GM12878 (cell line): Measurements from ENCODE around the gene SSH3. TPM values are rescaled to one million over a fixed set of nuclear protein-coding genes. Genes with fewer than 3 reads are reported as not detected.

ENCODE experiments used
- ATAC-seq: fragments of 200-7000 bp; cut with Tn5 transposase; 3 replicates; pipeline ENCODE4 v1.9.1; 2020; ENCODE audit warnings: mild to moderate bottlenecking, moderate library complexity
- BruUV-seq: library from RNA; stranded (reverse); fragments of 400-500 nt; replicated peaks from 2 replicates; lab custom pipeline; 2021; lab: Mats Ljungman, UMichigan
- CTCF ChIA-PET: fragments of 300-600 bp; sonication (Branson Sonifier 250); formaldehyde crosslinking; extraction: SDS; loops from one replicate; lab custom pipeline; 2021; ENCODE audit warnings: inconsistent platforms; lab: Yijun Ruan, JAX
- POLR2A ChIA-PET: fragments of 350-600 bp; formaldehyde crosslinking; extraction: SDS; loops from one replicate; lab custom pipeline; 2021; ENCODE audit warnings: inconsistent platforms; lab: Charles Lee
- RAD21 ChIA-PET: fragments of 300-600 bp; sonication (Branson Sonifier 250); formaldehyde crosslinking; loops from one replicate; lab custom pipeline; 2023; ENCODE audit warnings: antibody characterized with exemption; ENCODE audit not compliant: unreplicated experiment; lab: Charles Lee
- SMC1A ChIA-PET: fragments of 300-600 bp; sonication (Branson Sonifier 250); formaldehyde crosslinking; loops from one replicate; lab custom pipeline; 2023; ENCODE audit not compliant: unreplicated experiment, uncharacterized antibody; lab: Charles Lee
- DNase-seq: peaks from one replicate; pipeline ENCODE4 v3.0.0-alpha.2; 2011; ENCODE audit warnings: low read depth, low spot score
- FAIRE-seq: peaks from 3 replicates; lab custom pipeline; 2011; peaks lifted over from hg19 to GRCh38; lab: Jason Lieb, UNC
- H2AFZ ChIP-seq: 2 replicates; pipeline ENCODE4 v1.6.0; 2011; ENCODE audit warnings: low read depth, low read length, control low read depth; ENCODE audit not compliant: control insufficient read depth
- H3K27ac ChIP-seq: 2 replicates; pipeline ENCODE4 v1.5.1; 2011; ENCODE audit warnings: control low read depth; ENCODE audit not compliant: control insufficient read depth, insufficient read depth
- H3K27me3 ChIP-seq, 2 experiments: replicated peaks in 1 of 2; 2 replicates each; pipeline versions ENCODE4 v1.6.0 to v1.6.1; 2011; ENCODE audit warnings: low read length in 1 of 2; ENCODE audit not compliant: control insufficient read depth in 2 of 2, insufficient read depth in 2 of 2
- H3K36me3 ChIP-seq, 2 experiments: 2 replicates each; pipeline ENCODE4 v1.5.1; 2011; ENCODE audit warnings: low read length in 1 of 2; ENCODE audit not compliant: control insufficient read depth in 2 of 2, insufficient read depth in 2 of 2
- H3K4me1 ChIP-seq: 2 replicates; pipeline ENCODE4 v1.6.1; 2011; ENCODE audit warnings: mild to moderate bottlenecking, low read length, moderate library complexity, mixed read lengths; ENCODE audit not compliant: control insufficient read depth, insufficient read depth
- H3K4me2 ChIP-seq: 2 replicates; pipeline ENCODE4 v1.6.0; 2011; ENCODE audit warnings: control low read depth; ENCODE audit not compliant: control insufficient read depth, insufficient read depth
- H3K4me3 ChIP-seq: fragments of 200-600 bp; sonication (generic); 2 replicates; pipeline ENCODE4 v1.5.1; 2016
- H3K79me2 ChIP-seq: 2 replicates; pipeline ENCODE4 v1.6.0; 2011; ENCODE audit warnings: low read length; ENCODE audit not compliant: control insufficient read depth, insufficient read depth
- H3K9ac ChIP-seq: 2 replicates; pipeline ENCODE4 v1.8.0; 2011; ENCODE audit warnings: low read length, control low read depth, mixed read lengths; ENCODE audit not compliant: control insufficient read depth, insufficient read depth
- H3K9me3 ChIP-seq: replicated peaks from 3 replicates; pipeline ENCODE4 v1.5.1; 2011; ENCODE audit warnings: mild to moderate bottlenecking, low read length; ENCODE audit not compliant: control insufficient read depth, insufficient read depth
- H4K20me1 ChIP-seq: 2 replicates; pipeline ENCODE4 v1.6.0; 2011; ENCODE audit not compliant: control insufficient read depth, insufficient read depth
- CBX3 ChIP-seq: fragments of 200-600 bp; sonication (generic); IDR thresholded peaks from 2 replicates; pipeline ENCODE4 v1.6.1; 2016; ENCODE audit warnings: low read depth, borderline replicate concordance
- CEBPB ChIP-seq, 2 experiments: fragments of 150-350 bp in 1 of 2; IDR thresholded peaks; 2 replicates each; pipeline ENCODE4 v1.6.1; 2012 to 2014; ENCODE audit warnings: low read depth in 2 of 2, low read length in 2 of 2, borderline replicate concordance in 1 of 2, inconsistent platforms in 1 of 2
- DPF2 ChIP-seq: fragments of 450-650 bp; IDR thresholded peaks from 2 replicates; pipeline ENCODE4 v1.6.1; 2017; ENCODE audit warnings: mild to moderate bottlenecking
- FOXK2 ChIP-seq: fragments of 450-650 bp; IDR thresholded peaks from 2 replicates; pipeline ENCODE4 v1.6.1; 2017; ENCODE audit warnings: mild to moderate bottlenecking, moderate library complexity
- GABPA ChIP-seq: IDR thresholded peaks from 2 replicates; pipeline ENCODE4 v1.6.1; 2014; ENCODE audit warnings: antibody characterized with exemption, low read depth, mild to moderate bottlenecking, inconsistent platforms
- HDAC6 ChIP-seq: fragments of 200-600 bp; sonication (generic); IDR thresholded peaks from one replicate; pipeline ENCODE4 v1.8.0; 2017; ENCODE audit warnings: antibody characterized with exemption; ENCODE audit not compliant: unreplicated experiment
- KDM1A ChIP-seq: fragments of 200-600 bp; sonication (generic); IDR thresholded peaks from 2 replicates; pipeline ENCODE4 v1.6.1; 2016; ENCODE audit warnings: borderline replicate concordance
- LARP7 ChIP-seq: fragments of 450-650 bp; IDR thresholded peaks from 2 replicates; pipeline ENCODE4 v1.6.1; 2017; ENCODE audit warnings: mild to moderate bottlenecking
- MTA2 ChIP-seq: fragments of 450-650 bp; IDR thresholded peaks from 2 replicates; pipeline ENCODE4 v1.6.1; 2016; ENCODE audit warnings: low read depth, mild to moderate bottlenecking, moderate library complexity
- MXI1 ChIP-seq: fragments of 150-350 bp; IDR thresholded peaks from 2 replicates; pipeline ENCODE4 v1.6.1; 2011; ENCODE audit warnings: low read depth, mild to moderate bottlenecking, inconsistent platforms, low read length, improper control_type of control experiment
- SIN3A ChIP-seq: IDR thresholded peaks from 2 replicates; pipeline ENCODE4 v1.6.1; 2012; ENCODE audit warnings: low read depth, low read length, improper control_type of control experiment
- SP1 ChIP-seq: IDR thresholded peaks from one replicate; pipeline ENCODE4 v1.6.1; 2011; ENCODE audit warnings: low read depth, low read length
- SPI1 ChIP-seq: IDR thresholded peaks from 2 replicates; pipeline ENCODE4 v1.6.1; 2011; ENCODE audit warnings: low read depth, mild to moderate bottlenecking, low read length, moderate library complexity, borderline replicate concordance; ENCODE audit not compliant: insufficient read depth
- SUZ12 ChIP-seq: fragments of 200-600 bp; sonication (generic); IDR thresholded peaks from one replicate; pipeline ENCODE4 v1.6.1; 2018; ENCODE audit warnings: antibody characterized with exemption, mild to moderate bottlenecking; ENCODE audit not compliant: unreplicated experiment
- WRNIP1 ChIP-seq: IDR thresholded peaks from 2 replicates; pipeline ENCODE4 v1.6.1; 2011; ENCODE audit warnings: low read depth, low read length, improper control_type of control experiment, borderline replicate concordance
- WGBS: methylation state at CpG from one replicate; pipeline ENCODE4 v1.1.6; 2016; ENCODE audit warnings: low lambda C conversion rate; ENCODE audit not compliant: insufficient replicate concordance, insufficient coverage; ENCODE audit errors: missing lambda C conversion rate; 5-methylcytosine and 5-hydroxymethylcytosine counted together
- in situ Hi-C: fragments of 300-500 bp; cut with MboI; formaldehyde crosslinking; loops from 9 replicates; pipeline ENCODE4 v1.14.3; 2018; ENCODE audit warnings: mixed read lengths
- intact Hi-C: fragments of 100-400 bp; cut with micrococcal nuclease; formaldehyde crosslinking; loops from one replicate; pipeline ENCODE4 v1.14.2; 2022; ENCODE audit not compliant: unreplicated experiment
- polyA plus RNA-seq, 11 experiments: library from polyadenylated mRNA; depleted of rRNA in 4 of 11; unstranded in 6 of 11; stranded (reverse) in 5 of 11; fragments of >200 nt; fragmentation: Nextera tagmentation in 4 of 11; fragmentation: Illumina TruSeq in 1 of 11; extraction: Ambion mirVana in 4 of 11; extraction: Trizol in 1 of 11; gene quantifications; 1 replicate in 1 of 11; 2 replicates in 10 of 11; pipeline versions ENCODE4 v1.2.1 to v1.2.3, GENCODE V29; 2011 to 2016; ENCODE audit warnings: inconsistent platforms in 2 of 11, missing spikeins in 2 of 11, low read depth in 1 of 11
- total RNA-seq, 4 experiments: library from RNA; depleted of rRNA in 3 of 4; stranded (reverse); fragments of >200 nt in 3 of 4; fragmentation: Illumina TruSeq in 1 of 4; extraction: Trizol in 1 of 4; gene quantifications; 2 replicates each; pipeline versions ENCODE4 v1.2.1 to v1.2.3, GENCODE V29; 2013 to 2021
- TF ChIP-seq, protein P1 (sequence below): fragments of 450-650 bp; IDR thresholded peaks from 2 replicates; pipeline ENCODE4 v1.6.1; 2017; ENCODE audit warnings: mild to moderate bottlenecking, moderate library complexity

The SSH3 gene
- total and polyA plus RNA-seq, 10 of the 15 experiments (the other 5 are each of a cell fraction or from before 2014, with no cell fraction given), result 0.05 to 0.83 (median 0.28) TPM; not detected in 3

DNA sequence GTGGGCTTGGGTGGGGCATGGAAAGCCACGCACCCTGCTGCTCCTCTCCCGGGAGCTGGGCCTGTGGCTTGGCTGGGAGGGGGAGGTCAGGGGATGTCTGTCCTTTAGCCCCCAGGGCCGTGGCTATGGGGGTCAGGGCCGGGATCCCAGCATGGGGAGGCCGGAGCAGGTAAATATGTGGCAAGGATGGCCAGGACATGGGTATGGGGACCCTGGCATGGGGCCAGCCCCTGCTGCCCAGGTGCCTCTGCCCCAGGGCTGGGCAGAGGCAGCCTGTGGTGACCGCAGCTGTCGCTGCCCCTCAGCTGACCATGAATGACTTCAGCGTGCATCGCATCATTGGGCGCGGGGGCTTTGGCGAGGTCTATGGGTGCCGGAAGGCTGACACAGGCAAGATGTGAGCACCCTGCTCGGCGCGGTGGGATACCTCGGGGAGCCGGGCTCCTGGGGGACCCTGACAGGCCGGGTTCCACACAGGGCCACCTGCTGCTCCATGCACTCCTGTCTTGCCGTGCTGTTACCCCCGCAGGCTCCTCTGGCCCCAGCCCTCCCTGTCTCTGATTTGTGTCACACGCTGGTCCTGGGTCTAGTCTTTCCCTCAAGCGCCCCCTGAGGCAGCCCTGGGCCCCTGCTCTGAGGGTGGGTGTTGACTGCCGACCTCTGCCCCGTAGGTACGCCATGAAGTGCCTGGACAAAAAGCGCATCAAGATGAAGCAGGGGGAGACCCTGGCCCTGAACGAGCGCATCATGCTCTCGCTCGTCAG lies 22.4 kb upstream of the SSH3 start:
- in situ Hi-C loops, result no loop called here
- peaks cover 22% of the 10 kb centered on the region for H3K4me1 ChIP-seq

More for the DNA sequence above, 22.4 kb upstream of the SSH3 start:
- SMC1A ChIA-PET, result no interaction called here
- H3K79me2 ChIP-seq, result peaks cover 31% of the 10 kb centered on the region
- TF ChIP-seq GABPA, result no peak
- TF ChIP-seq CEBPB (IDR thresholded peaks at IDR 0.05; ENCODE audit: borderline replicate concordance in 1 of 2, low read depth in 2 of 2, low read length in 2 of 2), result no peak
- TF ChIP-seq SUZ12, result no peak
- TF ChIP-seq HDAC6, result no peak
- TF ChIP-seq LARP7, result no peak
- TF ChIP-seq KDM1A, result no peak
- no peak for TF ChIP-seq WRNIP1
- TF ChIP-seq, protein P1, sequence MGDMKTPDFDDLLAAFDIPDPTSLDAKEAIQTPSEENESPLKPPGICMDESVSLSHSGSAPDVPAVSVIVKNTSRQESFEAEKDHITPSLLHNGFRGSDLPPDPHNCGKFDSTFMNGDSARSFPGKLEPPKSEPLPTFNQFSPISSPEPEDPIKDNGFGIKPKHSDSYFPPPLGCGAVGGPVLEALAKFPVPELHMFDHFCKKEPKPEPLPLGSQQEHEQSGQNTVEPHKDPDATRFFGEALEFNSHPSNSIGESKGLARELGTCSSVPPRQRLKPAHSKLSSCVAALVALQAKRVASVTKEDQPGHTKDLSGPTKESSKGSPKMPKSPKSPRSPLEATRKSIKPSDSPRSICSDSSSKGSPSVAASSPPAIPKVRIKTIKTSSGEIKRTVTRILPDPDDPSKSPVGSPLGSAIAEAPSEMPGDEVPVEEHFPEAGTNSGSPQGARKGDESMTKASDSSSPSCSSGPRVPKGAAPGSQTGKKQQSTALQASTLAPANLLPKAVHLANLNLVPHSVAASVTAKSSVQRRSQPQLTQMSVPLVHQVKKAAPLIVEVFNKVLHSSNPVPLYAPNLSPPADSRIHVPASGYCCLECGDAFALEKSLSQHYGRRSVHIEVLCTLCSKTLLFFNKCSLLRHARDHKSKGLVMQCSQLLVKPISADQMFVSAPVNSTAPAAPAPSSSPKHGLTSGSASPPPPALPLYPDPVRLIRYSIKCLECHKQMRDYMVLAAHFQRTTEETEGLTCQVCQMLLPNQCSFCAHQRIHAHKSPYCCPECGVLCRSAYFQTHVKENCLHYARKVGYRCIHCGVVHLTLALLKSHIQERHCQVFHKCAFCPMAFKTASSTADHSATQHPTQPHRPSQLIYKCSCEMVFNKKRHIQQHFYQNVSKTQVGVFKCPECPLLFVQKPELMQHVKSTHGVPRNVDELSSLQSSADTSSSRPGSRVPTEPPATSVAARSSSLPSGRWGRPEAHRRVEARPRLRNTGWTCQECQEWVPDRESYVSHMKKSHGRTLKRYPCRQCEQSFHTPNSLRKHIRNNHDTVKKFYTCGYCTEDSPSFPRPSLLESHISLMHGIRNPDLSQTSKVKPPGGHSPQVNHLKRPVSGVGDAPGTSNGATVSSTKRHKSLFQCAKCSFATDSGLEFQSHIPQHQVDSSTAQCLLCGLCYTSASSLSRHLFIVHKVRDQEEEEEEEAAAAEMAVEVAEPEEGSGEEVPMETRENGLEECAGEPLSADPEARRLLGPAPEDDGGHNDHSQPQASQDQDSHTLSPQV, result no peak
- no peak for TF ChIP-seq MXI1
- TF ChIP-seq SP1, result no peak
- no peak for TF ChIP-seq SPI1
- no peak for TF ChIP-seq DPF2
- TF ChIP-seq FOXK2, result no peak
- TF ChIP-seq SIN3A, result no peak
- no peak for TF ChIP-seq CBX3
- TF ChIP-seq MTA2, result no peak
- TF ChIP-seq, all 136 proteins: peak for 0
- ChIA-PET RAD21 (no interaction called here), POLR2A (no interaction called here), CTCF (no interaction called here)
- no peaks in the 10 kb centered on the region for H3K27me3 ChIP-seq
- no peak overlapping the region for H3K9ac ChIP-seq
- peaks cover 25 to 71% of the 10 kb centered on the region in 2 experiments for H3K36me3 ChIP-seq
- no peaks in the 10 kb centered on the region for H3K9me3 ChIP-seq
- H3K27ac ChIP-seq, result no peak overlapping the region
- whole genome bisulfite sequencing, result 94% methylated on average over 31 of the region's 31 CpGs
- no peak overlapping the region for H3K4me3 ChIP-seq
- ATAC-seq, result no peak
- H4K20me1 ChIP-seq, result no peaks in the 10 kb centered on the region
- H3K4me2 ChIP-seq, result no peak overlapping the region
- no peak for DNase-seq
- BruUV-seq, result no TSS peak
- intact Hi-C loops, result no loop called here
- no peak for FAIRE-seq
- no peak overlapping the region for H2AFZ ChIP-seq
